Measurements from ENCODE around the gene THSD7B. TPM values are rescaled to one million over a fixed set of nuclear protein-coding genes. Genes with fewer than 3 reads are reported as not detected.

Gene THSD7B
- total and polyA plus RNA-seq, 2 of the 8 experiments (the other 6 are each of a cell fraction or from before 2014, with no cell fraction given): 0.60 to 2.9 TPM

GRCh38 chr2:137173463-137173862 is 408.1 kb downstream of the THSD7B start:
- H3K23me2 ChIP-seq (ENCODE audit: low read depth, low read length): no peaks in the 10 kb centered on the region
- no peak overlapping the region for H2BK20ac ChIP-seq (ENCODE audit: low read length)
- no peaks in the 10 kb centered on the region for H3K79me1 ChIP-seq (ENCODE audit: low read depth, low read length)
- no peak overlapping the region for H2AK5ac ChIP-seq (ENCODE audit: low read depth, low read length)
- no peak overlapping the region for H4K91ac ChIP-seq (replicated peaks; ENCODE audit: insufficient read length, low read length)
- H3K4me1 ChIP-seq (replicated peaks in 1 of 4; ENCODE audit: control insufficient read depth in 3 of 4, insufficient read depth in 4 of 4, low read length in 3 of 4): no peaks in the 10 kb centered on the region
- FAIRE-seq: no peak
- H3K79me2 ChIP-seq (ENCODE audit: control insufficient read depth in 1 of 2, insufficient read depth in 2 of 2, low read length in 2 of 2): no peaks in the 10 kb centered on the region
- no peaks in the 10 kb centered on the region for H3K9me3 ChIP-seq (ENCODE audit: insufficient read depth in 2 of 2, low read depth in 1 of 2, low read length in 1 of 2)
- H3K4ac ChIP-seq (replicated peaks; ENCODE audit: insufficient read length, low read depth, low read length): no peak overlapping the region
- no peak overlapping the region for H3K27ac ChIP-seq (ENCODE audit: low read depth, low read length)
- no peak overlapping the region for H3K14ac ChIP-seq (ENCODE audit: insufficient read length)
- no peak overlapping the region for H3K18ac ChIP-seq (ENCODE audit: extremely low read depth, low read length)
- no peaks in the 10 kb centered on the region for H4K20me1 ChIP-seq (replicated peaks in 1 of 2; ENCODE audit: control insufficient read depth in 1 of 2, insufficient read depth in 2 of 2, low read length in 2 of 2)
- H4K8ac ChIP-seq (ENCODE audit: extremely low read depth, insufficient read depth, low read length): no peak overlapping the region
- no peak for DNase-seq (ENCODE audit: low read depth in 1 of 2, low spot score in 2 of 2)
- H2BK120ac ChIP-seq (replicated peaks; ENCODE audit: low read depth, low read length): no peak overlapping the region
- H2BK15ac ChIP-seq (ENCODE audit: low read length): no peak overlapping the region
- no peak overlapping the region for H3K23ac ChIP-seq (ENCODE audit: insufficient read length)
- H3K56ac ChIP-seq (replicated peaks; ENCODE audit: insufficient read length, low read depth, low read length): no peak overlapping the region
- H3K4me2 ChIP-seq (ENCODE audit: insufficient read depth in 1 of 2, low read depth in 2 of 2, low read length in 2 of 2): no peak overlapping the region
- no peak overlapping the region for H2BK5ac ChIP-seq (ENCODE audit: low read depth, low read length)
- POLR2A ChIA-PET (ENCODE audit: partially characterized antibody): no interaction called here
- H3K36me3 ChIP-seq (ENCODE audit: control insufficient read depth in 2 of 4, insufficient read depth in 4 of 4, low read length in 3 of 4): no peaks in the 10 kb centered on the region
- WGBS, 2 experiments (ENCODE audit: extremely low coverage in 1 of 2, insufficient coverage in 1 of 2, insufficient read length in 1 of 2, insufficient replicate concordance in 2 of 2, low coverage in 1 of 2, low lambda C conversion rate in 2 of 2, missing lambda C conversion rate in 1 of 2): 79% methylated on average over 3 of the region's 3 CpGs; no CpG with 5 or more reads in 1 of the 2 experiments
- no peak overlapping the region for H2AFZ ChIP-seq (ENCODE audit: low read length)
- H4K5ac ChIP-seq (ENCODE audit: insufficient read length, low read depth, low read length): no peak overlapping the region
- H3K4me3 ChIP-seq (ENCODE audit: extremely low read depth in 1 of 4, insufficient read depth in 2 of 4, low read depth in 3 of 4, low read length in 4 of 4): no peak overlapping the region
- no peak overlapping the region for H3K9ac ChIP-seq (replicated peaks in 1 of 4; ENCODE audit: extremely low read depth in 1 of 4, low read depth in 3 of 4, low read length in 3 of 4)
- H2BK12ac ChIP-seq (ENCODE audit: low read depth, low read length): no peak overlapping the region
- peaks cover 0 to 1% (median 0%) of the 10 kb centered on the region in 4 experiments; a peak in 1 of 7 replicates for H3K27me3 ChIP-seq (replicated peaks in 1 of 4; ENCODE audit: control insufficient read depth in 3 of 4, extremely low read depth in 1 of 4, insufficient read depth in 3 of 4, low read length in 3 of 4)
- no peak for TF ChIP-seq POU5F1 (IDR thresholded peaks at IDR 0.05; ENCODE audit: low read depth, low read length)
- TF ChIP-seq RAD21 (IDR thresholded peaks at IDR 0.05 in 1 of 2, conservative IDR thresholded peaks at IDR 0.05 in 1 of 2; ENCODE audit: low read depth in 2 of 2, low read length in 2 of 2): peak; percentile 23 to 44; a peak in 3 of 4 replicates
- TF ChIP-seq CTCF (IDR thresholded peaks at IDR 0.05; ENCODE audit: control extremely low read depth in 1 of 3, insufficient read depth in 1 of 3, low read depth in 1 of 3, low read length in 3 of 3): peak; percentile 19 to 57 (median 50)
- TF ChIP-seq KDM4A (IDR thresholded peaks at IDR 0.05; ENCODE audit: low read depth, low read length, severe bottlenecking): no peak
- TF ChIP-seq ATF3 (IDR thresholded peaks at IDR 0.05; ENCODE audit: insufficient read depth, low read depth, low read length): no peak
- CTCF ChIA-PET (ENCODE audit: partially characterized antibody): interaction anchor here (0.6 to 2.6 kb wide), 18 partner anchors 9 to 241 kb away, joined by 3 to 12 read pairs (median 4); no protein-coding TSS in a partner anchor
